DOHH2 (cell line): ENCODE results near the gene TET2.

Experiments
- H3F3A ChIP-seq: fragments of 200-600 bp; sonication (generic), shearing (Covaris generic); 2 replicates; pipeline ENCODE4 v1.6.0; 2016; ENCODE audit warnings: antibody characterized with exemption, mild to moderate bottlenecking; ENCODE audit not compliant: control insufficient read depth, insufficient read depth
- H3K27ac ChIP-seq: fragments of 200-600 bp; sonication (generic); 2 replicates; pipeline ENCODE4 v1.5.1; 2014; ENCODE audit warnings: low read depth, mild to moderate bottlenecking, low read length, moderate library complexity
- H3K27me3 ChIP-seq: fragments of 200-600 bp; sonication (generic); 2 replicates; pipeline ENCODE4 v1.6.1; 2014; ENCODE audit warnings: mild to moderate bottlenecking, low read length, mixed read lengths; ENCODE audit not compliant: control insufficient read depth
- H3K36me3 ChIP-seq: fragments of 200-600 bp; sonication (generic); 2 replicates; pipeline ENCODE4 v1.6.1; 2014; ENCODE audit warnings: mild to moderate bottlenecking, low read length, moderate library complexity, mixed read lengths; ENCODE audit not compliant: control insufficient read depth
- H3K4me1 ChIP-seq: fragments of 200-600 bp; sonication (generic); 2 replicates; pipeline ENCODE4 v1.6.1; 2014; ENCODE audit warnings: mild to moderate bottlenecking, low read length, mixed read lengths; ENCODE audit not compliant: control insufficient read depth
- H3K4me2 ChIP-seq: fragments of 200-600 bp; sonication (generic); 2 replicates; pipeline ENCODE4 v1.6.0; 2014; ENCODE audit warnings: mild to moderate bottlenecking, low read length, moderate library complexity
- H3K4me3 ChIP-seq: fragments of 200-600 bp; sonication (generic); 2 replicates; pipeline ENCODE4 v1.5.1; 2014; ENCODE audit warnings: mild to moderate bottlenecking, low read length, mixed read lengths
- H3K79me2 ChIP-seq: fragments of 200-600 bp; sonication (generic); 2 replicates; pipeline ENCODE4 v1.6.1; 2014; ENCODE audit warnings: mild to moderate bottlenecking, low read length, mixed read lengths; ENCODE audit not compliant: control insufficient read depth
- H3K9me2 ChIP-seq: fragments of 200-600 bp; sonication (generic); replicated peaks from 2 replicates; pipeline ENCODE4 v1.6.1; 2014; ENCODE audit warnings: mild to moderate bottlenecking, low read length, mixed read lengths; ENCODE audit not compliant: control insufficient read depth
- H3K9me3 ChIP-seq: fragments of 200-600 bp; sonication (generic); 2 replicates; pipeline ENCODE4 v1.6.1; 2014; ENCODE audit warnings: antibody characterized with exemption, low read length, mixed read lengths; ENCODE audit not compliant: control insufficient read depth, insufficient read depth
- H4K20me1 ChIP-seq: fragments of 200-600 bp; sonication (generic); 2 replicates; pipeline ENCODE4 v1.6.0; 2014; ENCODE audit warnings: low read depth, mild to moderate bottlenecking, antibody characterized with exemption, low read length, moderate library complexity; ENCODE audit not compliant: control insufficient read depth, insufficient read depth
- EZH2phosphoT487 ChIP-seq: fragments of 200-600 bp; sonication (generic); IDR thresholded peaks from 2 replicates; pipeline ENCODE4 v1.6.1; 2017; ENCODE audit warnings: borderline replicate concordance, mild to moderate bottlenecking, antibody characterized with exemption, low read length, moderate library complexity, mixed read lengths
- TF ChIP-seq, protein P1 (sequence below): fragments of 200-600 bp; sonication (generic); IDR thresholded peaks from one replicate; pipeline ENCODE4 v1.5.1; 2014; ENCODE audit warnings: antibody characterized with exemption, mild to moderate bottlenecking, low read depth, low read length; ENCODE audit not compliant: poor library complexity, severe bottlenecking

The TET2 gene

DNA sequence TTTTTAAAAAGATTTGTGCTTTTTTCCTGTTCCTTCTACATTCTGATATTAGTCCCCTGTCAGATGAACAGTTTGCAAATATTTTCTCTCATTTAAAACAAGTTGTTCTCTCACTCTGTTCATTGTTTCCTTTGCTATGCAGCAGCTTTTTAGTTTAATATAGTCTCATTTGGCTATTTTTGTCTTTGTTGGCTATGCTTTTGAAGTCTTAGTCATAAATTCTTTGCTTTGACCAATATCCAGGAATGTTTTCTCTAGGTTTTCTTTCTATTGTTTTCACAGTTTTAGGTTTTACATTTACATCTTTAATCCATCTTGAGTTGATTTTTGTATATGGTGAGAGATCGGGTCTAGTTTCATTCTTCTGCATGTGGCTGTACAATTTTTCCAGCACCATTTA lies 136.8 kb downstream of the TET2 start:
- no peaks in the 10 kb centered on the region for H3K79me2 ChIP-seq
- H3F3A ChIP-seq: no peaks in the 10 kb centered on the region
- no peaks in the 10 kb centered on the region for H3K36me3 ChIP-seq
- H3K4me3 ChIP-seq: no peak overlapping the region
- H3K27ac ChIP-seq: no peak overlapping the region
- H3K27me3 ChIP-seq: no peaks in the 10 kb centered on the region
- H3K4me2 ChIP-seq: no peak overlapping the region
- H3K4me1 ChIP-seq: no peaks in the 10 kb centered on the region
- H3K9me2 ChIP-seq: no peaks in the 10 kb centered on the region
- TF ChIP-seq EZH2phosphoT487: no peak
- TF ChIP-seq, protein P1, sequence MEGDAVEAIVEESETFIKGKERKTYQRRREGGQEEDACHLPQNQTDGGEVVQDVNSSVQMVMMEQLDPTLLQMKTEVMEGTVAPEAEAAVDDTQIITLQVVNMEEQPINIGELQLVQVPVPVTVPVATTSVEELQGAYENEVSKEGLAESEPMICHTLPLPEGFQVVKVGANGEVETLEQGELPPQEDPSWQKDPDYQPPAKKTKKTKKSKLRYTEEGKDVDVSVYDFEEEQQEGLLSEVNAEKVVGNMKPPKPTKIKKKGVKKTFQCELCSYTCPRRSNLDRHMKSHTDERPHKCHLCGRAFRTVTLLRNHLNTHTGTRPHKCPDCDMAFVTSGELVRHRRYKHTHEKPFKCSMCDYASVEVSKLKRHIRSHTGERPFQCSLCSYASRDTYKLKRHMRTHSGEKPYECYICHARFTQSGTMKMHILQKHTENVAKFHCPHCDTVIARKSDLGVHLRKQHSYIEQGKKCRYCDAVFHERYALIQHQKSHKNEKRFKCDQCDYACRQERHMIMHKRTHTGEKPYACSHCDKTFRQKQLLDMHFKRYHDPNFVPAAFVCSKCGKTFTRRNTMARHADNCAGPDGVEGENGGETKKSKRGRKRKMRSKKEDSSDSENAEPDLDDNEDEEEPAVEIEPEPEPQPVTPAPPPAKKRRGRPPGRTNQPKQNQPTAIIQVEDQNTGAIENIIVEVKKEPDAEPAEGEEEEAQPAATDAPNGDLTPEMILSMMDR: no peak
- H4K20me1 ChIP-seq: no peaks in the 10 kb centered on the region
- H3K9me3 ChIP-seq: no peaks in the 10 kb centered on the region

DNA sequence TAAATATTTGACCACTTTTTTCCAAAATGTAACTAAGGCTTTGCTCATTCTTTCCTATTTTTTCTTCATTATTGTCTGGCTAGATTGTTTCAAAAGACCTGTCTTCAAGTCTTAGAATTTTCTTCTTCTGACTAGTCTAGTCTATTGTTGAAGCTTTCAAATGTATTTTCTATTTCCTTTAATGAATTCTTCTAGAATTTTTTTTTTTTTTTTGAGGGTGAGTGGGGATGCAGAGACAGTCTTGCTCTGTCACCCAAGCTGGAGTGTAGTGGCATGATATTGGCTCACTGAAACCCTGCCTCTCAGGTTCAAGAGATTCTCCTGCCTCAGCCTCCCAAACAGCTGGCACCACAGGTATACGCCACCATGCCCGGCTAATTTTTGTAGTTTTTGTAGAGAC lies 141.4 kb downstream of the TET2 start:
- H3K4me3 ChIP-seq: no peak overlapping the region
- no peaks in the 10 kb centered on the region for H3K4me1 ChIP-seq
- H4K20me1 ChIP-seq: no peaks in the 10 kb centered on the region
- H3K9me2 ChIP-seq: no peaks in the 10 kb centered on the region
- H3K36me3 ChIP-seq: no peaks in the 10 kb centered on the region
- H3K9me3 ChIP-seq: no peaks in the 10 kb centered on the region
- no peak for TF ChIP-seq EZH2phosphoT487
- TF ChIP-seq, protein P1: no peak
- no peaks in the 10 kb centered on the region for H3K79me2 ChIP-seq
- no peaks in the 10 kb centered on the region for H3F3A ChIP-seq
- no peak overlapping the region for H3K4me2 ChIP-seq
- H3K27me3 ChIP-seq: no peaks in the 10 kb centered on the region
- H3K27ac ChIP-seq: no peak overlapping the region

DNA sequence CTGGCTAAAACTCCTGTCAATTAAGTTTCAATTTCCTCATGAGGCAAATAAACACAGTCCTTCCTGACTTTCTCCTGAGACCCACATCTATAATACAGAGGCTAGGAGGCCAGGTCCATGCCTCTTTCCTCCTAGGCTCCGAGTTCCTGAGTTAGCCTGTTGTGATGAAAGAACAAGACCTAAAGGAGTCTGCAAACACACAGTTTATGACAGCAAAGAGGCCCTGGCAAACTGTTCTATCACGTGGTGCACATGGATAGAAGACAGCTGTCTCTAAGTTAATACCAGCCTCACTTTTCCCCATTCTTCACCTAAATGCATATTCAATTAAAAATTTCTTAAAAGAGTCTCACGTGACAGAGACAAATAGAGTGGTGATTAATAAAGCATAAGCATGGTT lies 145.2 kb downstream of the TET2 start:
- Histone ChIP-seq H3K4me1 (no peaks in the 10 kb centered on the region), H3K27me3 (no peaks in the 10 kb centered on the region), H3K36me3 (no peaks in the 10 kb centered on the region), H3K4me3 (no peak overlapping the region), H3K79me2 (no peaks in the 10 kb centered on the region), H4K20me1 (no peaks in the 10 kb centered on the region), H3K27ac (no peak overlapping the region), H3F3A (no peaks in the 10 kb centered on the region), H3K4me2 (no peak overlapping the region), H3K9me3 (no peaks in the 10 kb centered on the region), H3K9me2 (no peaks in the 10 kb centered on the region)
- TF ChIP-seq, protein P1: no peak
- no peak for TF ChIP-seq EZH2phosphoT487

DNA sequence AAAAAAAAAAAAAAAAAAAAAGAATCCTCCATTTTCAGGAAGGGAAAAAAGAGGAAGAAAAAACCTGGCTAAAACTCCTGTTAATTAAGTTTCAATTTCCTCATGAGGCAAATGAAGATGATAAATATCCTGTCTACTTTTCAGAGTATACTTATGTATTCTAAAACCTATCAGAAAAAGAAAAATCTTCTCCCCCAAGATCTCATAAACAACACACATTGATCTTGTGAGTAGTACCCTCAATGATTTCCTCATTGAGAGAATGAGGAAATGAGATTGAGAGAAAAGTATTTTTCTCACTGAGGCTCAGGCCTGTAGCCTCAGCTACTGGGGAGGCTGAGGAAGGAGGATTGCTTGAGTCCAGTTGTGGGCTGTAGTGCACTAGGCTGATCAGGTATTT lies 146.7 kb downstream of the TET2 start:
- TF ChIP-seq, protein P1: no peak
- TF ChIP-seq EZH2phosphoT487: no peak
- Histone ChIP-seq H3K4me3 (no peak overlapping the region), H3K79me2 (no peaks in the 10 kb centered on the region)

More for the DNA sequence above, 146.7 kb downstream of the TET2 start:
- Histone ChIP-seq H3K27ac (no peak overlapping the region), H3K36me3 (no peaks in the 10 kb centered on the region), H3K4me1 (no peaks in the 10 kb centered on the region), H3K9me2 (no peaks in the 10 kb centered on the region), H3F3A (no peaks in the 10 kb centered on the region), H4K20me1 (no peaks in the 10 kb centered on the region), H3K9me3 (no peaks in the 10 kb centered on the region), H3K4me2 (no peak overlapping the region), H3K27me3 (no peaks in the 10 kb centered on the region)
